ENCODE results near the gene LY6G6C. TPM values are rescaled to one million over a fixed set of nuclear protein-coding genes. Genes with fewer than 3 reads are reported as not detected.

LY6G6C gene
- total RNA-seq, 4 donors from 2014 or later, result not detected

DNA sequence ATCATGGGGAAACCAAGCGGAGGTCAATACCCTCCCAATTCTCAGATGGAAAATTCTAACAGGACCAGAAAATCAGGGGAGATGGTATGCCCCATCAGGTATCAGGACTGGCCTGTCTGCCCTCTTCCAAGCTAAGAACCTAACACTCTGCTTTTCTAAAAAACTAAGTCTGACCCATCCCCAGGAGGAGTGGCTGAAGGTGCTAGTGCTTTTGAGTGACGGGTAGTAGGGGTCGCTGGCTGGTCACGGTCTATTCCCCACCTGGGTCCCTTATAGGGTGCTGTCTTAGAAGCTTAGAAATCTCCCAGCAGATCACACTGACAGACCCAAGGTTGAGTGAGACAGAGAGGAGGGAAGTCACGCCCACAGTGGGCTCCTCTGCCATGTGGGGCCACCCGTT lies 28.0 kb downstream of the LY6G6C start:
- H3K4me1 ChIP-seq, result no peaks in the 10 kb centered on the region
- no peaks in the 10 kb centered on the region for H3K9me3 ChIP-seq
- 71 to 83% methylated on average over 1 to 2 of the region's 6 CpGs for WGBS, 2 donors (ENCODE audit: low coverage in 1 of 2)
- H3K36me3 ChIP-seq, result peaks cover 0 to 99% of the 10 kb centered on the region in 2 donors
- no peaks in the 10 kb centered on the region for H3K27me3 ChIP-seq
- H3K4me3 ChIP-seq, result no peak overlapping the region
- H3K27ac ChIP-seq, result no peak overlapping the region
- no peak for ATAC-seq
- TF ChIP-seq, protein P1, sequence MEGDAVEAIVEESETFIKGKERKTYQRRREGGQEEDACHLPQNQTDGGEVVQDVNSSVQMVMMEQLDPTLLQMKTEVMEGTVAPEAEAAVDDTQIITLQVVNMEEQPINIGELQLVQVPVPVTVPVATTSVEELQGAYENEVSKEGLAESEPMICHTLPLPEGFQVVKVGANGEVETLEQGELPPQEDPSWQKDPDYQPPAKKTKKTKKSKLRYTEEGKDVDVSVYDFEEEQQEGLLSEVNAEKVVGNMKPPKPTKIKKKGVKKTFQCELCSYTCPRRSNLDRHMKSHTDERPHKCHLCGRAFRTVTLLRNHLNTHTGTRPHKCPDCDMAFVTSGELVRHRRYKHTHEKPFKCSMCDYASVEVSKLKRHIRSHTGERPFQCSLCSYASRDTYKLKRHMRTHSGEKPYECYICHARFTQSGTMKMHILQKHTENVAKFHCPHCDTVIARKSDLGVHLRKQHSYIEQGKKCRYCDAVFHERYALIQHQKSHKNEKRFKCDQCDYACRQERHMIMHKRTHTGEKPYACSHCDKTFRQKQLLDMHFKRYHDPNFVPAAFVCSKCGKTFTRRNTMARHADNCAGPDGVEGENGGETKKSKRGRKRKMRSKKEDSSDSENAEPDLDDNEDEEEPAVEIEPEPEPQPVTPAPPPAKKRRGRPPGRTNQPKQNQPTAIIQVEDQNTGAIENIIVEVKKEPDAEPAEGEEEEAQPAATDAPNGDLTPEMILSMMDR (IDR thresholded peaks at IDR 0.05), result no peak
- TF ChIP-seq EP300 (IDR thresholded peaks at IDR 0.05) (no peak), POLR2AphosphoS5 (IDR thresholded peaks at IDR 0.05) (no peak), POLR2A (IDR thresholded peaks at IDR 0.05) (no peak)

DNA sequence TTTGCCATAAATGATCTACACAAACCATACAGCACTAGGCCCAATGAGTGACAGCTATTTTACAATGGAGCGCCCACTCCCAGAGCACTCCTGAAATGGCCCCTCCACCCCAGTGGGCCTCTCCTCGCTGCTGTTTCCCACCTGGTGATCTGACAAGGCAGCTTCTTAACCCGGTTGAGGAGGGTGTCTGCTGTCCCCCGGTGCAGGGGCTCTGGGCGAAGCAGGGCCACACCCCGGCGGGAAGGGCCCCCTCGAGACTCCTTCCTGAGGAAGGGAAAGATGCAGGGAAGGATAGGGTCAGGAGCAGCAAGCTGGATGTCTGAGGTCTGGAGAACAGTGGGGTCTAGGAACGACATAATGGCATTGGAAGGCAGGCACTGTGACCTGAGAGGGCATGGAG lies 28.7 kb downstream of the LY6G6C start:
- peaks cover 0 to 100% of the 10 kb centered on the region in 2 donors for H3K36me3 ChIP-seq
- 51 to 80% methylated on average over 1 to 2 of the region's 9 CpGs for WGBS, 2 donors (ENCODE audit: low coverage in 1 of 2)

DNA sequence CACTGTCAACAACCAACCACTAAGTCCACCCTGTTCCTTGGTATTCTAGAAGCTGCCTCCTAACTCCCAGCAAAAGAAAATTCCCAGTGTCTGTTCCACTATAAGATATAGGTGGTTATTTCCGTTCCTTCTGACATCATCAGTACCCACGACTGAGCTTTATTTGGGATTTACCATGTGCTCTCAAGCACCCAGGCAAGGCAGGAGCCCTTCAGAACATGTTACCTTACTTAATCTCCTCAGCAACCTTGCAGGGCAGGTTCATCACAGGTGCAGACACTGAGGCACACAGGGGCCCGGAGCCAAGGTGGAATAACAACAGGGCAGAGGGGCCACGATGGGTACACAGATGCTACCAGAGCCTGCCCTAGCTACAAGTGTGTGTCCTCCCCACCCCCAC lies 29.2 kb downstream of the LY6G6C start:
- Histone ChIP-seq H3K4me1 (no peaks in the 10 kb centered on the region), H3K27me3 (no peaks in the 10 kb centered on the region), H3K36me3 (peaks cover 0 to 100% of the 10 kb centered on the region in 2 donors), H3K4me3 (no peak overlapping the region), H3K9me3 (no peaks in the 10 kb centered on the region), H3K27ac (no peak overlapping the region)
- WGBS, 2 donors (ENCODE audit: low coverage in 1 of 2), result 70 to 80% methylated on average over 2 of the region's 4 CpGs
- no peak for ATAC-seq
- TF ChIP-seq POLR2AphosphoS5 (IDR thresholded peaks at IDR 0.05) (no peak), EP300 (IDR thresholded peaks at IDR 0.05) (no peak), POLR2A (IDR thresholded peaks at IDR 0.05) (no peak)
- TF ChIP-seq, protein P1 (IDR thresholded peaks at IDR 0.05), result no peak

More for the DNA sequence above, 28.7 kb downstream of the LY6G6C start:
- Histone ChIP-seq H3K27me3 (no peaks in the 10 kb centered on the region), H3K4me1 (no peaks in the 10 kb centered on the region), H3K9me3 (no peaks in the 10 kb centered on the region), H3K27ac (no peak overlapping the region), H3K4me3 (no peak overlapping the region)
- no peak for ATAC-seq
- TF ChIP-seq, protein P1 (IDR thresholded peaks at IDR 0.05), result no peak
- TF ChIP-seq POLR2A (IDR thresholded peaks at IDR 0.05) (no peak), POLR2AphosphoS5 (IDR thresholded peaks at IDR 0.05) (no peak), EP300 (IDR thresholded peaks at IDR 0.05) (no peak)

DNA sequence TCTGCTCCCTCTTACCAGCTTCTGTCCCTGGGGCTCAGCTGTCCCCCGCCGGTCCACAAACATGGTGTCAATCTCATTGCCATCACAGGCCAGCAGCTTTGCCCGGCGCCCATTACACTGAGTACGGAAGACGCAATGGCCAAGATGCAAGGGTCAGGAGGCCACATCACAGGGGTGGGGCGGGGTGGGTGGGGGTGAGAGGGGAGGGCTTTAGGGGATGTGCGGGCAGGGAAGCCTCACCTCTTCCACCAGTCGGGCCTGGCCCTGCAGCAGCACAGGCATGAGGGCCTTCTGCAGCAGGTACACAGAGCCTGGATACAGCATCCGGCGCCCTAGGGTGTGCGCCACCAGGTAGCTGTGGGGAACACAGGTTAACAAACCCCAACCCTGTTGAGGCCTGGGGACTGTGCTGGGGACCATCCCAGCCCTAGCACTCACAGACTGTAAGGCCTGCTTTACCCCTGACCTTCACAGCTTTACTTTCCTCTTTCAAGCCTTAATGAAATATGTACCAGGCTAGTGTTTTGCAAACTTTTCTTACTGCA lies 29.9 kb downstream of the LY6G6C start:
- Histone ChIP-seq H3K9me3 (no peaks in the 10 kb centered on the region), H3K27me3 (no peaks in the 10 kb centered on the region), H3K4me3 (no peak overlapping the region), H3K4me1 (no peaks in the 10 kb centered on the region), H3K36me3 (peaks cover 0 to 100% of the 10 kb centered on the region in 2 donors), H3K27ac (no peak overlapping the region)
- no peak for ATAC-seq
- WGBS, 2 donors (ENCODE audit: low coverage in 1 of 2), result 80% methylated on average over 3 of the region's 12 CpGs; no CpG with 5 or more reads in 1 of the 2 donors
- no peak for TF ChIP-seq POLR2AphosphoS5 (IDR thresholded peaks at IDR 0.05)
- TF ChIP-seq, protein P1 (IDR thresholded peaks at IDR 0.05), result no peak
- no peak for TF ChIP-seq EP300 (IDR thresholded peaks at IDR 0.05)
- TF ChIP-seq POLR2A (IDR thresholded peaks at IDR 0.05), result no peak

DNA sequence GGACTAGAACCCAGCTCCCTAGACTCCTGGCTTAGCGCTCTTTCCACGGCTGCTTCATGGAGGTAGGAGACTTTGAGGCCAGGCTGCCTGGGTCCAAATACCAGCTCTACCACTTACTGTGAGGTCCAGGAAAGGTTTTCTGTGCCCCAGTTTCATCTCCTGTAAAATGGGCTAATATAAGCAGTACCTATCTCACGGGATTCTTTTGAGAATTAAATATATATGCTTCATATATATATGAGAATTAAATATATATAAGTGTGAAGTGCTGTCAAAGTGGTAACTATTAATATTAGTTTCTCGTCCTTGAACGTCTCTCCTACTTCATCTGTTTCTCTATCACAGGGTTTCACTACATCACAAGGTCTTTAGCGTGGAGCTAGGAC lies 30.5 kb downstream of the LY6G6C start:
- WGBS, 2 donors (ENCODE audit: low coverage in 1 of 2), result 71 to 84% methylated on average over 6 of the region's 6 CpGs
- Histone ChIP-seq H3K27me3 (no peaks in the 10 kb centered on the region), H3K4me3 (no peak overlapping the region), H3K36me3 (peaks cover 0 to 100% of the 10 kb centered on the region in 2 donors), H3K27ac (no peak overlapping the region), H3K9me3 (no peaks in the 10 kb centered on the region), H3K4me1 (no peaks in the 10 kb centered on the region)
- ATAC-seq, result no peak
- no peak for TF ChIP-seq POLR2A (IDR thresholded peaks at IDR 0.05)

Measured in gastroesophageal sphincter (tissue), 4 donors.